Omental fat pad (tissue), 4 donors: ENCODE data around the gene AMBP. TPM values are rescaled to one million over a fixed set of nuclear protein-coding genes. Genes with fewer than 3 reads are reported as not detected.

ENCODE experiments used
- ATAC-seq: fragments of 150-250 bp; one replicate; pipeline ENCODE4 v1.9.1; 2016; ENCODE audit warnings: mild to moderate bottlenecking, moderate library complexity; ENCODE audit not compliant: low FRiP score
- DNase-seq: peaks from one replicate; pipeline ENCODE4 v3.0.0-alpha.2; 2019; ENCODE audit warnings: low spot score
- total RNA-seq, 4 donors: library from RNA; depleted of rRNA; stranded (reverse); fragments of >200 nt; gene quantifications; one replicate each; pipeline ENCODE4 v1.1.0, GENCODE V29; 2016
- TF ChIP-seq, protein P1 (sequence below), 3 donors: fragments of 450-650 bp; IDR thresholded peaks; one replicate each; pipeline ENCODE4 v1.5.1; 2016 to 2017; ENCODE audit warnings: antibody characterized with exemption in 3 of 3, mild to moderate bottlenecking in 3 of 3, moderate library complexity in 2 of 3

The AMBP gene
- total RNA-seq, 4 donors from 2014 or later: not detected

DNA sequence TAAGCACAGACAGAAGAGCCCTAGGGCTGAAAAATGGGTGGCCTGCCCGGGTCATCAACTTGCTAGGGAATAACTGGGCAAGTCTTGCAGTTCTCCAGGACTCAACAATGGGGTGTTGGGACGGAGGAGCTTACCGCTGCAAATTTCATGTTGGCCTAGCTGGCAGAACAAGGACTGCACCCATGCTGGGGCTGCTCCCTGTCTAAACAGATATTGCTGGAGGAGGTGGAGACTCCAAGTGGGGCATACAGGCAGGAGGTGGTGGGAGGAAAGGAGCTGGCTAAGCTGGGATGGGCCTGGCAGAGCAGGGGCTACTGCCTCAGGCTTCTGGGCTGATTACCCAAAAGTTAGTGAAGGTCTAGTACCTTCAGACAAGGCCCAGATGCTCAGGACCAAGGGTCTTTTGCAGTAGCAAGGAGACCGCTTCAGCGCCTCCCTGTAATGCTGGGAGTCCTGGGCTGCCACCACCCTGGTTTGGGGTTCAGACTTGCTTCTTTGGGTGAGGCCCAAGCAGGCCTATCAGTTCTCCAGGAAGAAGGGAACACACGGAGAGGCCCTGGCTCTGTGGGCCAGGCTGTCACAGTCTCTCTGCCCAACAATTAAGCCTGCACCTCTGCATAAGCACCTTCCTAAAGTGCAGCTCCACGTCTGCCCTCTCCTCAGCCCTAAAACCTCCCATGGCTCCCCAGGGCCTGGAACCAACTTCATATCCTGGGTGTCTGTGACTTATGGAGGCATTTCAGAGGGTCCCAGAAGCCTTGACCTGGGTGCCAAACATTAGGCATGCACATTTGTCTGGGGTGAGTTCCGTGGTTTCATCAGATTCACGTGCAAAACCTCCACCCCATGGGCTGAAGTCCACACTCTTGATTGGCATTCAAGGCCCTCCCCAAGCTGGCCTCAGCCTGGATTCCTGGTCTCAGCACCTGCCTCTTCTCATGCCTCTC is 45.2 kb upstream of the AMBP start:
- TF ChIP-seq, protein P1, sequence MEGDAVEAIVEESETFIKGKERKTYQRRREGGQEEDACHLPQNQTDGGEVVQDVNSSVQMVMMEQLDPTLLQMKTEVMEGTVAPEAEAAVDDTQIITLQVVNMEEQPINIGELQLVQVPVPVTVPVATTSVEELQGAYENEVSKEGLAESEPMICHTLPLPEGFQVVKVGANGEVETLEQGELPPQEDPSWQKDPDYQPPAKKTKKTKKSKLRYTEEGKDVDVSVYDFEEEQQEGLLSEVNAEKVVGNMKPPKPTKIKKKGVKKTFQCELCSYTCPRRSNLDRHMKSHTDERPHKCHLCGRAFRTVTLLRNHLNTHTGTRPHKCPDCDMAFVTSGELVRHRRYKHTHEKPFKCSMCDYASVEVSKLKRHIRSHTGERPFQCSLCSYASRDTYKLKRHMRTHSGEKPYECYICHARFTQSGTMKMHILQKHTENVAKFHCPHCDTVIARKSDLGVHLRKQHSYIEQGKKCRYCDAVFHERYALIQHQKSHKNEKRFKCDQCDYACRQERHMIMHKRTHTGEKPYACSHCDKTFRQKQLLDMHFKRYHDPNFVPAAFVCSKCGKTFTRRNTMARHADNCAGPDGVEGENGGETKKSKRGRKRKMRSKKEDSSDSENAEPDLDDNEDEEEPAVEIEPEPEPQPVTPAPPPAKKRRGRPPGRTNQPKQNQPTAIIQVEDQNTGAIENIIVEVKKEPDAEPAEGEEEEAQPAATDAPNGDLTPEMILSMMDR (IDR thresholded peaks at IDR 0.05): no peak
- DNase-seq (no peak), ATAC-seq (no peak)

DNA sequence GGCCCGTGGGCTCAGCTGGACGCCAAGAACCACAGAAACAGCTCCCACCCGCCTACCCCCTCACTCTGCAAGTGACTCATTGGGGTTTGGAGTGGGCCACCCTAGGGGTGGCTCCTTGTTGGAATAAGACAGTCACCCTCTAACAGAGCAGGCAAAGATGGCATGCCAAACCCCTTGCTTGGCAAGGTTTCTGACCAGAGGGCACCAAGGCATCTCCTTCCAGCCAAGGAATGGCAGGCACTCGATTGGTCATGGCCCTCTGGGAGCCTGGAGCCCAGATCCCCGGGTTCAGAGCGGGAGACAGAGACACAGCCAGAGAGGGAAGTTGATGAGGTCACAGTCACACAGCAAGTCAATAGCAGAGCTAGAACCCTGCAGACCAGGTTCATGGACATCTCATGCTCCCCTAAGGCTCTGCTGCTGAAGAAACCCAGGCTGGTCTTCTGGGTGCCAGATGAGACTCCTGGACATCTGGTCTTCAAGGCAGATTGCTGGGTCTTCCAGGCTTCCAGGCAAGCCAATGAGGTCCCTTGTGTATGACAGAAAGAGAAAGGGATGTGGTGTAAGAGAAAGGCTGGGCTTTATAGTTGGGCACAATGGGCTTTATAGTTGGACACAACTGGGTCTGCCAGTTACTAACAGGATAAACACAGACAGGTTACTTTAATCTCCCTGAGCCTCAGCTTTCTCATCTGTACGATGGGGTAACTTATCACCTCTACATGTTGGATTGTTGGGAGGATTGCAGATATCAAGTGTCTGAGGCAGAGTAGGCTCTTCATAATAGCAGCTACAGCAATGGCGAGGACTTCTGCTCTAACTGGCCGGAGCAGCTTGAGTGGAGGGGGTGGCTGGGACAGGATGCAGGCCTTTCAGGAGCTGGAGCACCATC is 44.3 kb upstream of the AMBP start:
- TF ChIP-seq, protein P1 (IDR thresholded peaks at IDR 0.05): no peak
- no peak for ATAC-seq
- no peak for DNase-seq

- DNase-seq (no peak), ATAC-seq (no peak)
- TF ChIP-seq, protein P1 (IDR thresholded peaks at IDR 0.05): no peak
Measured at GRCh38 chr9:114121227-114122135, 43.4 kb upstream of the AMBP start.

DNA sequence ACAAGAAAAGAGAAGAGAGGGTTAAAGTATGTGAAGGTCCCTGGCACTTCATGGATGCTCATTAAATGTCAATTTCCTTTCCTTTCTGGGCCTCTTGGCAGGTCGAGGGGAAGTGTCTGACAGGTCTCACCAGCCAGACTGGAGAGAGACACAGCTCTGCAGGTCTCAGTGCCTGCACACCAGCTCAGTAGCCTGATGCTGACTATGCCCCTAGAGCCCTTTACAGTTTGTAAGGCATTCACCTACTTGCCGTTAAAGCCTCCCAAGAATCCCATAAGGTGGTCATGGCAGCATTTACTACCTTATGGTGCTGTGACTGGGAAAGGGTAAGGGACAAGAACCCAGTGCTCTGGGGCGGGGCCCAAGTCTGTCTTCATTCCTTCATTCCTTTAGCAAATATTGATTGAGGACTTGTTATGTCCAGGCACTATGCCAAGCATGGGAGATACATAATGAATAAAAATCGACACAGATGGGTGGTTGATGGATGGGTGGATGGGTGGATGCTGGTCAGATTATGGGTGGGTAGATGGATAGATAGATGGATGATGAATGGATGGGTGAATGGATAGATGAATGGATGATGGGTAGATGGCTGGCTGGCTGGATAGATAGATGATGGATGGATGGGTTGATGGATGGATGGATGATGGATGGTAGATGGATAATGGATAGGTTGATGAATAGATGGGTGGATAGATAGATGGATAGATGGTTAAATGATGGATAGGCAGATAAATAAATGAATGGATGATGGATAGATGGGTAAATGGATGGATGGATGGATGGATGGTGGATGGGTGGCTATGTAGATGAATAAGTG is 42.3 kb upstream of the AMBP start:
- TF ChIP-seq, protein P1 (IDR thresholded peaks at IDR 0.05): no peak
- DNase-seq (no peak), ATAC-seq (no peak)

- DNase-seq: no peak
- TF ChIP-seq, protein P1 (IDR thresholded peaks at IDR 0.05): no peak
- no peak for ATAC-seq
Measured at GRCh38 chr9:114119242-114120191, 41.4 kb upstream of the AMBP start.
